ENCODE measurements around the gene OR5AC2.

DNA sequence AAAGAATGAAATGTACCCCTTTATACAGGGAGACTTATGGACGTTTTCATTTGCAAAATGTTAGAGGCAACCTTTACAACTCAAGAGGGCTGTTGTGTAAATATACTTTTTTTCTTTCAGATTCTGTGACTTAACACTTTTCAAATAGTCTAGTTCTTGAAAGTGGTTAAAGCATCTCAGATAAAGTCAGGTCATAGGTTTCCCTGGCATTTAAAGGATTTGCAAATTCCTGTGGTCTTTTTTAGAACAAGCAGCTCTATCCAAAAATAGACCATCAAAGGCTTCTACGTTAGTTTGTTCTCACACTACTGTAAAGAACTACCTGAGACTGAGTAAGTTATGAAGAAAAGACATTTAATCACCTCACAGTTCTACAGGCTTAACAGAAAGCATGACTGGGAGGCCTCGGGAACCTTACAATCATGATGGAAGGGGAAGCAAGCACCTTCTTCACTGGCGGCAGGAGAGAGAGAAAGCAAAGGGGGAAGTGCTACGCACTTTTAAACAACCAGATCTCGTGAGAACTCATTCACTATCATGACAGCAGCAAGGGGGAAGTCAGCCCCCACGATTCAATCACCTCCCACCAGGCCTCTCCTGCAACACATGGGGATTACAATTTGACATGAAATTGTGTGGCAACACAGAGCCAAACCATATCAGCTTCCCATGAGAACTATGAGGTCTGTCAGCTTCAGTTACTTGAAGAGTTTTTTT lies 28.6 kb upstream of the OR5AC2 start:
- TF ChIP-seq CTCF (IDR thresholded peaks at IDR 0.05) = no peak
- TF ChIP-seq NFE2L2 (conservative IDR thresholded peaks at IDR 0.05; ENCODE audit: low read length) = no peak

All from A549 (cell line).